Stimulated activated CD4-positive, alpha-beta T cell treated with anti-CD3 and anti-CD28 coated beads, Interleukin-4, amount 100 ng/mL, for 24 hours (primary cell): ENCODE measurements around the gene PWP1.
"Not testable (repeated sequence)": the region's sequence is repeated elsewhere in the genome, so short reads cannot be mapped to it uniquely, and the experiment has no call there.

Experiments used
- DNase-seq: peaks from one replicate; pipeline ENCODE4 v3.0.0-alpha.2; 2020

Gene PWP1

GRCh38 chr12:107668320-107669098 lies 17.1 kb upstream of the PWP1 start:
- DNase-seq, result no peak

- DNase-seq, result no peak
Measured at GRCh38 chr12:107669946-107670345, 15.7 kb upstream of the PWP1 start.

- peak; percentile 18 for DNase-seq
Measured at GRCh38 chr12:107670999-107671643, 14.5 kb upstream of the PWP1 start.

- no peak for DNase-seq
Measured at GRCh38 chr12:107677671-107678070, 7.9 kb upstream of the PWP1 start.

- DNase-seq, result no peak
Measured at GRCh38 chr12:107679336-107679735, 6.3 kb upstream of the PWP1 start.

GRCh38 chr12:107681455-107681835 lies 4.2 kb upstream of the PWP1 start:
- no peak for DNase-seq

GRCh38 chr12:107681836-107682820 lies 3.5 kb upstream of the PWP1 start:
- no peak for DNase-seq

GRCh38 chr12:107684029-107684795 lies 1.4 kb upstream of the PWP1 start:
- DNase-seq, result no peak

- peak; percentile 28 for DNase-seq
Measured at GRCh38 chr12:107684990-107685359, 624 bp upstream of the PWP1 start.

- DNase-seq, result not testable (repeated sequence)
Measured at GRCh38 chr12:107695772-107696171, 10.2 kb downstream of the PWP1 start.

GRCh38 chr12:107702106-107702505 lies 16.5 kb downstream of the PWP1 start:
- DNase-seq, result no peak

GRCh38 chr12:107704041-107704440 lies 18.4 kb downstream of the PWP1 start:
- DNase-seq, result no peak

GRCh38 chr12:107705522-107705921 lies 19.9 kb downstream of the PWP1 start:
- DNase-seq, result not testable (repeated sequence)

- DNase-seq, result no peak
Measured at GRCh38 chr12:107715780-107716179, 30.2 kb downstream of the PWP1 start.

- DNase-seq, result no peak
Measured at GRCh38 chr12:107718606-107719005, 33.0 kb downstream of the PWP1 start.

GRCh38 chr12:107727327-107727726 lies 41.7 kb downstream of the PWP1 start:
- DNase-seq, result not testable (repeated sequence)

GRCh38 chr12:107727742-107728141 lies 42.1 kb downstream of the PWP1 start:
- not testable (repeated sequence) for DNase-seq

GRCh38 chr12:107730618-107731341 lies 45.2 kb downstream of the PWP1 start:
- DNase-seq, result no peak

GRCh38 chr12:107731366-107731765 lies 45.8 kb downstream of the PWP1 start:
- DNase-seq, result no peak

- DNase-seq, result no peak
Measured at GRCh38 chr12:107732365-107732764, 46.8 kb downstream of the PWP1 start.

GRCh38 chr12:107734139-107734538 lies 48.5 kb downstream of the PWP1 start:
- DNase-seq, result no peak

GRCh38 chr12:107735763-107736162 lies 50.2 kb downstream of the PWP1 start:
- DNase-seq, result no peak
